Endodermal cell (in vitro differentiated cells): Measurements from ENCODE around the gene HNRNPA0. TPM values are rescaled to one million over a fixed set of nuclear protein-coding genes. Genes with fewer than 3 reads are reported as not detected.

ENCODE experiments used
- DNase-seq: peaks from one replicate; pipeline ENCODE4 v3.0.0-alpha.2; 2017
- H3K27ac ChIP-seq: 2 replicates; pipeline ENCODE4 v1.5.1; 2013; ENCODE audit warnings: mild to moderate bottlenecking, low read depth, low read length, moderate library complexity
- H3K27me3 ChIP-seq: 2 replicates; pipeline ENCODE4 v1.6.1; 2013; ENCODE audit warnings: mild to moderate bottlenecking, low read length, moderate library complexity; ENCODE audit not compliant: insufficient read depth, control insufficient read depth, poor library complexity, severe bottlenecking
- H3K36me3 ChIP-seq: 2 replicates; pipeline ENCODE4 v1.7.0; 2013; ENCODE audit warnings: mild to moderate bottlenecking, low read length, moderate library complexity; ENCODE audit not compliant: control insufficient read depth, insufficient read depth
- H3K4me1 ChIP-seq: one replicate; pipeline ENCODE4 v1.7.0; 2013; ENCODE audit warnings: low read length; ENCODE audit not compliant: control insufficient read depth, insufficient read depth
- H3K4me3 ChIP-seq: 2 replicates; pipeline ENCODE4 v1.5.1; 2013; ENCODE audit warnings: mild to moderate bottlenecking, low read length, moderate library complexity
- H3K9ac ChIP-seq: 2 replicates; pipeline ENCODE4 v1.6.1; 2013; ENCODE audit warnings: mild to moderate bottlenecking, low read length, moderate library complexity; ENCODE audit not compliant: poor library complexity, severe bottlenecking; ENCODE audit errors: extremely low read depth
- H3K9me3 ChIP-seq: 2 replicates; pipeline ENCODE4 v1.6.1; 2013; ENCODE audit warnings: mild to moderate bottlenecking, low read length, moderate library complexity; ENCODE audit not compliant: control insufficient read depth
- H3K27ac Mint-ChIP-seq: 2 replicates; pipeline ENCODE4 v1.8.0; 2020; ENCODE audit warnings: mixed read lengths
- H3K27me3 Mint-ChIP-seq: 2 replicates; pipeline ENCODE4 v1.8.0; 2021; ENCODE audit warnings: mild to moderate bottlenecking, mixed read lengths; ENCODE audit not compliant: insufficient read depth
- H3K36me3 Mint-ChIP-seq: 2 replicates; pipeline ENCODE4 v1.8.0; 2020; ENCODE audit warnings: low read depth, mixed read lengths
- H3K4me1 Mint-ChIP-seq: 2 replicates; pipeline ENCODE4 v1.8.0; 2020; ENCODE audit warnings: mixed read lengths
- H3K4me3 Mint-ChIP-seq: 2 replicates; pipeline ENCODE4 v1.8.0; 2020; ENCODE audit warnings: mild to moderate bottlenecking, moderate library complexity, mixed read lengths
- H3K9me3 Mint-ChIP-seq: 2 replicates; pipeline ENCODE4 v1.8.0; 2020; ENCODE audit warnings: mild to moderate bottlenecking, mixed read lengths
- CTCF ChIP-seq: fragments of 200-600 bp; sonication (generic); conservative IDR thresholded peaks from 2 replicates; pipeline ENCODE4 v1.5.0; 2021; ENCODE audit warnings: antibody characterized with exemption, mild to moderate bottlenecking
- WGBS, 2 experiments: methylation state at CpG; one replicate each; pipeline versions ENCODE4 v1.1.5 to v1.1.7; 2013; ENCODE audit warnings: missing lambda C conversion rate in 2 of 2, mixed read lengths in 1 of 2; ENCODE audit not compliant: insufficient coverage in 1 of 2, insufficient read length in 1 of 2; 5-methylcytosine and 5-hydroxymethylcytosine counted together
- total RNA-seq, 2 donors: library from RNA; stranded (reverse); fragmentation: NEBNext Ultra II Directional in 1 of 2; extraction: Animal tissue kit (Norgen Biotek cat#: 25700) in 1 of 2; gene quantifications; 2 replicates in 1 of 2; 3 replicates in 1 of 2; pipeline ENCODE4 v1.2.1, GENCODE V29; 2021

Gene HNRNPA0
- total RNA-seq, 2 donors from 2014 or later, result 50.7 to 61.0 TPM

DNA sequence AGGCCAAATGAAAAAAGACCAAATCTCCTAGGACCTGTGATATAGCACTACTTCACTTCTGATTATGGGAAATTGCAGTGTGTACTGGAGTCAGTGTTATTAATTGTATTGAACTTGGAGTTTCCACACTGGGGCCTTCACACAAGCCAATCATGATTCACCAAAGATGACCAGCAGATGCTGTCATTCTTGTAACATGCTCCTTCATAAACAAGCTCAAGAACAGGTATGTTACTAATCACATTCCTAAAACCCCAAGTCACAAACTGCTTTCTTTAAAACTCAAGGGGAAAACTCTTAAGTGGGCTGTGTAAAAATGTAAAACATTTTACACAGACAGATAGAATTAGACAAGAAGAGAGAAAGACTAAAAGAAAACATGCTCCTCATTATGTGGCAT lies 23.8 kb downstream of the HNRNPA0 start:
- H3K36me3 Mint-ChIP-seq, result no peaks in the 10 kb centered on the region
- H3K27me3 Mint-ChIP-seq, result peaks cover 5% of the 10 kb centered on the region
- H3K9me3 ChIP-seq, result no peaks in the 10 kb centered on the region
- no peak overlapping the region for H3K4me3 ChIP-seq
- no peak overlapping the region for H3K4me3 Mint-ChIP-seq
- no peaks in the 10 kb centered on the region for H3K27me3 ChIP-seq
- DNase-seq, result no peak
- no peaks in the 10 kb centered on the region for H3K36me3 ChIP-seq
- H3K9me3 Mint-ChIP-seq, result no peaks in the 10 kb centered on the region
- H3K4me1 Mint-ChIP-seq, result peaks cover 13% of the 10 kb centered on the region
- no peak overlapping the region for H3K9ac ChIP-seq
- no peak overlapping the region for H3K27ac Mint-ChIP-seq
- no peak overlapping the region for H3K27ac ChIP-seq
- peaks cover 12% of the 10 kb centered on the region for H3K4me1 ChIP-seq
- TF ChIP-seq CTCF, result no peak

- Histone ChIP-seq H3K27ac (no peak overlapping the region), H3K9ac (peak overlapping the region; percentile 66), H3K36me3 (no peaks in the 10 kb centered on the region), H3K4me3 (peak overlapping the region; percentile 37), H3K9me3 (peaks cover 2% of the 10 kb centered on the region), H3K4me1 (peaks cover 11% of the 10 kb centered on the region), H3K27me3 (no peaks in the 10 kb centered on the region)
- Mint-ChIP-seq H3K4me3 (no peak overlapping the region), H3K27ac (no peak overlapping the region), H3K36me3 (no peaks in the 10 kb centered on the region), H3K9me3 (no peaks in the 10 kb centered on the region), H3K4me1 (peaks cover 12% of the 10 kb centered on the region), H3K27me3 (peaks cover 2% of the 10 kb centered on the region)
- peak; percentile 43 for DNase-seq
- 82% methylated on average over 1 of the region's 1 CpG; no CpG with 5 or more reads in 1 of the 2 experiments for WGBS, 2 experiments
- peak; percentile 66 for TF ChIP-seq CTCF
Measured at GRCh38 chr5:137728048-137728447, 26.1 kb downstream of the HNRNPA0 start.

GRCh38 chr5:137727623-137728022 lies 26.5 kb downstream of the HNRNPA0 start:
- Histone ChIP-seq H3K9me3 (peaks cover 4% of the 10 kb centered on the region), H3K27me3 (no peaks in the 10 kb centered on the region), H3K4me1 (peaks cover 7% of the 10 kb centered on the region), H3K4me3 (peak overlapping the region; percentile 37), H3K36me3 (no peaks in the 10 kb centered on the region), H3K27ac (no peak overlapping the region), H3K9ac (peak overlapping the region; percentile 66)
- peaks cover 2% of the 10 kb centered on the region for H3K27me3 Mint-ChIP-seq
- TF ChIP-seq CTCF, result no peak
- no peak overlapping the region for H3K4me3 Mint-ChIP-seq
- H3K4me1 Mint-ChIP-seq, result peaks cover 8% of the 10 kb centered on the region
- H3K36me3 Mint-ChIP-seq, result no peaks in the 10 kb centered on the region
- WGBS, 2 experiments, result 75 to 100% methylated on average over 1 to 2 of the region's 2 CpGs
- DNase-seq, result peak; percentile 46
- no peak overlapping the region for H3K27ac Mint-ChIP-seq
- H3K9me3 Mint-ChIP-seq, result no peaks in the 10 kb centered on the region
